Measurements from ENCODE around the gene IPO8. TPM values are rescaled to one million over a fixed set of nuclear protein-coding genes. Genes with fewer than 3 reads are reported as not detected.

IPO8 gene
- total and polyA plus RNA-seq, 2 of the 8 experiments (the other 6 are each of a cell fraction or from before 2014, with no cell fraction given), result 7.2 to 59.8 TPM

GRCh38 chr12:30696486-30696885, 817 bp upstream of the IPO8 start (continued):
- TF ChIP-seq E2F6 (IDR thresholded peaks at IDR 0.05) (no peak), BCL11A (IDR thresholded peaks at IDR 0.05; ENCODE audit: low read depth in 2 of 2, low read length in 2 of 2) (no peak), NRF1 (IDR thresholded peaks at IDR 0.05; ENCODE audit: low read depth, low read length) (no peak), ATF2 (IDR thresholded peaks at IDR 0.05; ENCODE audit: low read length) (no peak)
